GM19099 (cell line): ENCODE measurements around the gene MAP3K20.

ENCODE experiments used
- POLR2A ChIP-seq: IDR thresholded peaks from 3 replicates; pipeline ENCODE4 v1.6.1; 2011; ENCODE audit warnings: low read depth; ENCODE audit not compliant: insufficient read length; ENCODE audit errors: extremely low read depth

The MAP3K20 gene

DNA sequence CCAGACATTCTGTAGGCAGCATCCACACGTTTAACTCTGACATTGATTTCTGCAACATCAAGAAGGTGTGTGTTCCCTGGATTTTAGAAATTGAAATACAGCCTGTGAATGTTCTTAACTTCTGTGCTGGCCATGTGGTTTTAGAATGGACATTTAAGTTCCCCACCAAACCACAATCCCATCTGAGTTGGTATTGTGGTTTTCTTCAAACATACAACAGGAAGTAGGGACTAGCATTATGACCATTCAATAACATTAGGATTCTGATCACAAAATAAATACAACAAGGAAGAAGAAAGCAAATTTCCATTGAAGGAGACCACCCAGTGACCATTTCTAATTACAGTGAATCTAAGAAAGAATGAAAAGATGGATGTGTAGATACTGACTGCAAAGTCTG, 51.2 kb downstream of the MAP3K20 start:
- no peak for TF ChIP-seq POLR2A

DNA sequence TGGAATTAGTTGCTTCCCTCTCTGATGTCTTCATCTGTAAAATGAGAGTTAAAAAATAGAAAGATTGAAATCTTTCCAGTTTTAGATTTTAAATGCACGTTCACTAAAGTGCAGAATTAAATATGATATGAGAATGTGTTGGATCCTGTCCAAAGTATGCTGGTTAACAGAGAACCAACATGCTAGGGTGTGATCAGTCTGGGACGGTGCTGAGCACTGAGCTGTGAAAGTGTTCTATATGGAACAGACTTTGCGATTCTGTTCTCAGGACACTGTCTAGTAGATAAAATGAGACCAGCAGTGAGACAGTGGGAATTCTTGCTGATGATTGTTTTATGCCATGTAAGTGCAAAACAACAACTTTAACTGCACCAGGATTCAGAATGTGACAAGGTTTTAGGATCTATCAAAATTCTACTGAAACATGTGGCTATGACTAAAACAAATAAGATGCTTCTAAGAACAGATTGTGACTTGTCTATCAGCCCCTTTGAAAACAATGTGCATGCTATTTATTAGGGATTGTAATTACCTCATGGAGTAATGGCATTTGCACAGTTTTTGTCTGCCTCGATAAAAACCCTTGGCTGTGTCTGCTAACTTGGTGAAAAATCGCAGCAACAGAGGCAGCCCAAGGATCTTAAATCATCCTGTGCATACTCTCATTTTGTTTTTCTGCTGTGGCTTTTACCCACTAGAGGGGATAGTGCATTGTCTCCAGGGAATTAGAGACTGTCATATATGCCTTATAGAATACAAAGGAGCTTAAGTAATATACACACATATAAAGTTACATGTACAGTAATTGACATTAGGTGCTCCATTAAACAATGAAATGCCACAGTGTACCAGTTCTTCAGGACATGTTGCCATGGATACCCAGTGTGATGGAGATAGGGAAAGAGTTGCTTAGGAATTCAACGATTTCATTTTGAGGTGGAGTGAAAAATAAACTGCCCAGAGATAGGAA, 55.1 kb downstream of the MAP3K20 start:
- no peak for TF ChIP-seq POLR2A

DNA sequence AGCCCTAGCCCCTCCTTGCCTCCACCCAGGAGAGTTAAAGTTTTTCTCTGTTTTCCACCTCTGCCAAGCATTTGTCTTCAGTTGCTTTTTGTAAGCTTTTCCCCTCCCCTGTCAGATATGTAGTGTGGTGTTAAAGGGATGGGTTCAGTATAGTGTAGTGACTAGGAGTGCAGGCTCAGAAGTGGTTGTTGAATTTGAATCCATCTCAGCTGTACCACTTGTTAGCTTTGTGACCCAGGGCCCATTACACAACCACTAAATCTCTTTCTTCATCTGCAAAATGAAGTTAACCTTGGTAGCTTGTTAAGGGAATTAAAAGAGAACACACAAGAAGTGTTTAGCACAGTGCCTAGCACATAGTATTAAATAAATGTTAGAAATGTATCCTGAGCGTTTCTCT, 56.9 kb downstream of the MAP3K20 start:
- TF ChIP-seq POLR2A, result no peak

DNA sequence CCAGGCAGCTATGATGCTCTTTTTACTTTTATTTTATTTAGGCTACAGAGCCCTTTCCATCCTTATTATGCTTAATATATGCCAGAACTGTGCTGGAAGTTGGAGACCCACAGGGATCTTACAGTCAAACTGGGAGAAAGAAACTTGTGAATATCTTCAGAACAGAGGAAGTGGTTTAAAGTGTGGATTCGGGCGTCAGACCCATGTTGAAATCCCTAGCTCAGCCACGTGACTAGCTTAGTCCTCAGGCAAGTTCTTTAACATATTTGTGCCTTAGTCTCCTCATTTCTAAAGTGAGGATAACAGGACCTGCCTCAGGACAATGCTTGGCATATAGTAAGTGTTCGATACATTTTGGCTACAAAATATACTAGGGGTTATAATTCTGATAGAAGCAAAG, 59.1 kb downstream of the MAP3K20 start:
- TF ChIP-seq POLR2A, result no peak

DNA sequence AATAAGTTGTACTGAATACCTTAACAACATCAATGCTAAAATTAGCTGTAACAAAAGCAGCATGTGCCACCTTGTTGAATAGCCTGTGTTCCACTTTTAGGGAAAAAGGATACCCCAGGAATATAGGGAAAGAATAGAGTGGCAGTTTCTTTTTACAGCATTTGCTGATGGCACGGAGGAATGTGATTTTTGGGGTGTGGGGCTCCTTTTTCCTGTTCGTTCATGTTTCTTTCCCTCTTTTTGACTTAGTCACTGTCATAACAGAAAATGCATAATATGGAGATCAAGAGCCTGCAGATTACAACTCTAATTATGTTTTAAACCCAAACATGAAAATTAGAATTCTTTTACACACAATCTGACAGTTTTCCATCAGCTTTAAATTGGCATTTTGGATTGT, 60.4 kb downstream of the MAP3K20 start:
- TF ChIP-seq POLR2A, result no peak

DNA sequence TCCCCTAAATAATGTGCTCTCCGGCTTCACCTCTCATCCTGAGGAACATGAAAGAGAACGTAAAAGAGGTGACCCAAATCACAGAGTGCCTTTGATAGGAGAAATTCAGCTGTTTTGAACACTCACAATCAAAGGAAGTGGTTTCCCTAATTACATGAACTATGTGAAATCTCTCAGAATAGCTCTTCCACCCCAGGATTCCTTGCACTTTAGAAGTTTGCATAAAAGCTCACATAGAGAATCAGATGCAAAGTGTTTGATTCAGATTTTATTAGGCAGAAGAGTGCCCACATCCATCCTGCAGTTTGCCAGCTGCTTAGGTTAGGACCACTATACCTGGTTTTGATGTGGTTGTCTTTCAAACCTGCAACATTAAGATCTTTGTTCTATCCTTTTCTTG, 61.0 kb downstream of the MAP3K20 start:
- TF ChIP-seq POLR2A, result no peak

DNA sequence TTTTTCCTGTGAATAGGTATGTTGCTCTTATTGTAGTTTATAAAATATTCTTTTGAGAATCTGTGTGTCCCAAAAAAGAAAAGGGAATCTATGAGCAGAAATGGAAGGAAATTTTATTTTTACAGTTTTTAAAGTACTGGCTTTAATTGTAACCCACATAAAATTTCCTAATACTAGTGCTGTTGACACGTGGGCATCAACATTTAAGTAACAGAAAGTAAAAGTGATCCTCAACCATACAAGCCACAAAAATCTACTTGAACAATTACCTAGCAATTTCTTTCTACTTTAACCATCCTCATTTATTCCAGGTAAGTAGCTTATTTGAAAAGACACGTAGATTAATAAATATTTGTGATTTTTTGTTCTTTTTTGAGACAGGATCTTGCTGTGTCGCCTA, 62.0 kb downstream of the MAP3K20 start:
- TF ChIP-seq POLR2A, result no peak

DNA sequence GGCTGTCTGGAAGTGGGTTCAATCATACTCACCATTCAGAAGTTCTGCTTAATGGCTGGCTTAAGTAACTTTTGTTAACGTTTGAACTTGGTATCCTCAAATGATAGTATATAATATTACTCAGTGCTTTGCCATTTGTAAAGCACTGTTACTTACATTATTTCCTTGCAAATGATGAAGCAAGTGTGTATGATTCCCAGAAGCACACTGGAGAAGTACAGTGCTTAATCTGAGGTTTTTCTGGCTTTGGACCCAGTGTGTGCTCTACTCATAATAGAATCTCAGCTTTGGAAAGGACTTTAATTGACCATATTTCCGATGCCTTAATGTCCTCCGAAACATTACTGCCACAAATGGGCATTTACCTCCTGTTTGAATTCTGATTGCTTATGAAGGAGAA, 63.3 kb downstream of the MAP3K20 start:
- TF ChIP-seq POLR2A, result no peak

DNA sequence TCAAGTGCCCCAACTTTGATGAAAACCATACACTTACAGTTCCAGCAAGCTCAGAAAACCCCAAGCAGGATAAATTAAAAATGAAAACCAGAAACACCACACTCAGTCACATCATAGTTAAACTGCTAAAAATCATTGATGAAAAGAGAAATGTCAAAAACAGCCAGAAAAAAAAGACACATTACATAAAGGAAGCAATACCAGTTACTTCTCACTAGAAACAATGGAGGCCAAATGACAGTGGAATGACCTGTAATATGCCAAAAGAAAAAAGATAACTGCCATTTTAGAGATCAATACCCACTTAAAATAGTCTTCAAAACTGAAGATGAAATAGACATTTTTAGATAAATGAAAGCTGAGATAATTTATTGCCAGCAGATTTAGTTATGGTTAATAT, 66.0 kb downstream of the MAP3K20 start:
- no peak for TF ChIP-seq POLR2A

DNA sequence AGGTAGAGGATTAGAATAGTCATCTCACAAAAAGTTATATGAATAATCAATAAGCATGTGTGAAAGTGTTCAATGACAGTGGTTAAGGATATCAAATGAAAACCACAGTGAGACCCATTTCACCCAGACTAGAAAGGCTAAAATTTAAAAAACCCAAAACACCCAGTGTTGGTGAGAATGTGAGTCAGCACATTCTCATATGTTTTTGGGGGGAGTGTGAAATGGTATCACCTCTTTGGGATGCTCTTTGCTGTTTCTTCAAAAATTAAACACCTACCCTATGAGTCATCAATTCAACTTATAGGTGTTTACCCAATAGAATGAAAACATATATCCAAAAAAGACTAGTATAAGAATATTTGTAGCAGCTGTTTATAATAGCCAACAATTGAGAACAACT, 69.8 kb downstream of the MAP3K20 start:
- no peak for TF ChIP-seq POLR2A

DNA sequence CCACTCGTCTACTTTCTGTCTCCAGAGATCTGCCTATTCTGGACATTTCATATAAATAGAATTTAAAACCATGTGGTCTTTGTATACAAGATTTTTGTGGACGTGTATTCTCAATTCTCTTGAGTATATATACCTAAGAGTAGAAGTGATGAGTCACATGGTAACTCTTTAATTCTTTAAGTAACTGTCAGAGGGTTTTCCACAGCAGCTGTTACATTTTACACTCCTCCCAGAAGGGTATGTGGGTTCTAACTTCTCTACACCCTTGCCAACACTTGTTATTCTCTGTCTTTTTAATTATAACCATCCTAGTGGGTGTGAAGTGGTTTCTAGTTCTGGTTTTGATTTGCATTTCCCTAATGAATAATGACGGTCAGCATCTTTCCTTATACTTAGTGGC, 70.9 kb downstream of the MAP3K20 start:
- no peak for TF ChIP-seq POLR2A

DNA sequence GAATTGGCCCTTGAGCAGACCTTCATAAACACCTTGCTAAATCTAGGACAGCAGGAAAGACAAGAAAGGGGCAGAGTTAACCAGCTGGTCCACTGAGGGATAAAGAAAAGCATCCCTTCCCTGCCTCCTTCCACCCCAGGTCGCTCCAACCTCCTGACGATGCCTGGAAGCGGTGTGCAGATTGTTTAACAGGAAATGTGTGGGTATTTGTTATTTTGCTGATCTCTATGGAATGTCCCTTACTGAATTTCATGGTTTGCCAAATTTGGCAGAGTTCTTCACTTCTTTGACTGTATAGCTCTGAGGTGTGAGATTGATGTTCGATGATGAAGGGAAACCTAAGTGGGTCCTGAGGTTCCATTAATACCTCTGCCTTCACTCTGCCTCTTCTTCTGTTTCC, 72.9 kb downstream of the MAP3K20 start:
- TF ChIP-seq POLR2A, result no peak

DNA sequence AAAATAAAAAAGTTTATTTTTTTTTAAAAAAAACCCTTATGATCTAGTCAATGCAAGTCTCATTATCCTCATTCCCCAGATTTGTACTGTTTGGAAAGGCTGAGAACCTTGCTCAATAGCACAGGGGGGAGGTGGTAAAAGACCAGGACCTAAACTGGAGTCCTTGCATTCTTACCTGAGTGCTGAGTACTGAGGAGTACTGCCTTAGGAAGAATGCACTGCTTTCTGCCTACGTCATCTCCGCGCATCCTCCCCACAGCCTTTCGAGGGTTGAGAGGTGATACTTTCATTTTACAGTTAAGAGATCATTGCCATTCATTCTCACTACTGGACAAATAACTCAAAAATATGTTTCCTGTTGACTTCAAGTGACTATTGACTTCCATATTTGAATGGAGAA, 73.8 kb downstream of the MAP3K20 start:
- TF ChIP-seq POLR2A, result no peak

DNA sequence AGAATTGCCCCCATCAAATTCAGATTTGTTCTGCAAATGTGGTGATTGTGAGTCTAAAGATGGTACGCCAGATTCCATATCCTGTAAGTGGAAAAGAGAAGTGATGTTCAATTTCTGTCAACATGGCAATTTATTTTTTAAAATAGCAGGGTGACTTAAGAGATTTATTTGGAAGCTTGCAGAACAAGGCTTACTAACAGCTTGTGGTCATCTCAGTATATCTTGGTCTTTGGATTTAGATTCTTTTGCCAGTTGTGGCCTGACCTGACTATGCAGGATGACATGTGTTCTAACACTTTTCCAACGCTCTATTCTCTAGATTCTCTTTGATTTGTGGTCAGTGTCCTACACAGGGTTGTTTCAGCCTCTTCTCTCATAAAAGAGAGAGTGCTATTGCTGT, 74.4 kb downstream of the MAP3K20 start:
- TF ChIP-seq POLR2A, result no peak

DNA sequence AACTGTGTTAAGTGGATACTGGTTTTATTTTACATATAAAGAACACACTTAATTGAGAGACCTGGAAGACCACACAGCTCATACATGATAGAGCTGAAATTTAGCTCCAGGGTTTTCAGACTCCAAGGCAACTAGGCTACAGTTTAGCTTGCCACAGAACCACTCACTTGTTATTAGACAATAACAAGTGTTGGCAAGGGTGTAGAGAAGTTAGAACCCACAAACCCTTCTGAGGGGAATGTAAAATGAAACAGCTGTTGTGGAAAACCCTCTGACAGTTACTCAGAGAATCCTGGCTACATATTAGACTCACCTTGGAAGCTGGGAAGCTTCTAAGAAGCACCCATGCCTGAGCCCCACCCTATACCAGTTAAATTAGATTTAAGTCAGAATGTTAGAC, 75.3 kb downstream of the MAP3K20 start:
- TF ChIP-seq POLR2A, result no peak

DNA sequence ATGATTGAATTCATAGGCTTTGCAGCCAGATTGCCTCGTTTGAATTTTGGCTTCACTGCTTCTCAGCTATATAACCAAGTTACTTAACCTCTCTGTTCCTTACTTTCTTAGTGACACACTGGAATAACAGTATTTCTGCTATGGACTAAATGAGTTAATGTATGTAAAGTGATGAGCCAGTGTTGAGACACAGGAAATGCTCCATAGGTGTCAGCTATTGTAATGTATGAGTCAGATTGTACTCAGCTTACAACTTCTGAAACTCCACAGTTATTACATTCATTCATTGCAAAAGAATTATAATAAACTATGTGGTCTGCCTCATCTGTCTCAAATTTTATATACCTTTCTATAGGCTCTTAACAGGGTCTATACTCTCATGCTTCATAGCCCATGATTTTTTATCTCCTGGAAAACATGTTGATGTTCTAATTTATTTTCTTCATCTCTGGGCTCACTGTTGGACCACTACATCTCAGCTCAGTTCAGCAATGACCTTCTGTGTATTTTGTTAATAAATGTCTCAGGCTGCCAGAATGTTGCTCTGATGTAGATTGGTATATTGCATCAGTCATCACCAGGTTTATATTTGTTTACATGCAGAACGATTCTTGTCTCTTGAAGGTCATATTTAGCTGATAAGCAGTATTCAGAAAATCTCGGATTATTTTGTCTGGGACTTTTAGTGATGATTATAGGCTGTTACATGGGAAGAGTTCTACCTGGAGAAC, 76.2 kb downstream of the MAP3K20 start:
- TF ChIP-seq POLR2A, result no peak

DNA sequence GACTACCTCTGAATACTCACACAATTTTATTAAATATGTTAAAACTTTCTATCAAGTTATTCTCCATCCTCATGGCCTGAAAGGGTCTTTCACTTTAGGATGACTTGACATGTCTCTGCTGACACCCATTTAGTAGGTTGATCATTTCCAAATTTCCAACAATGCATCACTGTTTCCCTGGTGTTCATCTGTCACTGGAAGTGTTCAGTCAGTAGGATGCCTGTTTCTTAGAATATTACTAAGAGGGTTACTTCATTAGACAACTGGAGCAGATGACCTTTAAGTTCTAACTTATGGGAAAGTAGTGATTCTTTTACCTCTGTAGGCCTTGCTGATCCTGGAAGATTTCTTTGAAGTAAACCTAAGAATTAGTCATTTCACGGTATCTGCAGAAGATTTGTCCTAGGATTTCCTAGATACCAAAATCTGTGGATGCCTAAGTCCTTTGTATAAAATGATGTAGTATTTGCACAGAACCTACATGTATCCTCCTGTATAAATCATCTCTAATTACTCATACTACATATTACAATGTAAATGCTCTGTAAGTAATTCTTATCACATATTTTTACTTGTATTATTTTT, 77.7 kb downstream of the MAP3K20 start:
- TF ChIP-seq POLR2A, result no peak
